ENCODE results near the gene TRIM67. TPM values are rescaled to one million over a fixed set of nuclear protein-coding genes. Genes with fewer than 3 reads are reported as not detected.

The TRIM67 gene
- total and polyA plus RNA-seq, 8 donors, result under 0.01 to 0.09 (median 0.05) TPM

- H3K4me1 ChIP-seq, result peaks cover 0 to 2% (median 0%) of the 10 kb centered on the region in 3 donors
- DNase-seq (no peak), ATAC-seq (no peak), FAIRE-seq (no peak)
- no peaks in the 10 kb centered on the region for H3K9me3 ChIP-seq
- intact Hi-C loops (cut with DNase I), result no loop called here
- no peaks in the 10 kb centered on the region for H3K27me3 ChIP-seq
- no peak overlapping the region for H3K4me3 ChIP-seq
- no peaks in the 10 kb centered on the region for H3K36me3 ChIP-seq
- H3K27ac ChIP-seq, result no peak overlapping the region
- 80 to 90% methylated on average over 7 of the region's 7 CpGs for WGBS, 2 donors
- TF ChIP-seq, protein P1, sequence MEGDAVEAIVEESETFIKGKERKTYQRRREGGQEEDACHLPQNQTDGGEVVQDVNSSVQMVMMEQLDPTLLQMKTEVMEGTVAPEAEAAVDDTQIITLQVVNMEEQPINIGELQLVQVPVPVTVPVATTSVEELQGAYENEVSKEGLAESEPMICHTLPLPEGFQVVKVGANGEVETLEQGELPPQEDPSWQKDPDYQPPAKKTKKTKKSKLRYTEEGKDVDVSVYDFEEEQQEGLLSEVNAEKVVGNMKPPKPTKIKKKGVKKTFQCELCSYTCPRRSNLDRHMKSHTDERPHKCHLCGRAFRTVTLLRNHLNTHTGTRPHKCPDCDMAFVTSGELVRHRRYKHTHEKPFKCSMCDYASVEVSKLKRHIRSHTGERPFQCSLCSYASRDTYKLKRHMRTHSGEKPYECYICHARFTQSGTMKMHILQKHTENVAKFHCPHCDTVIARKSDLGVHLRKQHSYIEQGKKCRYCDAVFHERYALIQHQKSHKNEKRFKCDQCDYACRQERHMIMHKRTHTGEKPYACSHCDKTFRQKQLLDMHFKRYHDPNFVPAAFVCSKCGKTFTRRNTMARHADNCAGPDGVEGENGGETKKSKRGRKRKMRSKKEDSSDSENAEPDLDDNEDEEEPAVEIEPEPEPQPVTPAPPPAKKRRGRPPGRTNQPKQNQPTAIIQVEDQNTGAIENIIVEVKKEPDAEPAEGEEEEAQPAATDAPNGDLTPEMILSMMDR (IDR thresholded peaks at IDR 0.05), result no peak
These were observed 17.3 kb upstream of the TRIM67 start for GRCh38 chr1:231144416-231145193.

DNA sequence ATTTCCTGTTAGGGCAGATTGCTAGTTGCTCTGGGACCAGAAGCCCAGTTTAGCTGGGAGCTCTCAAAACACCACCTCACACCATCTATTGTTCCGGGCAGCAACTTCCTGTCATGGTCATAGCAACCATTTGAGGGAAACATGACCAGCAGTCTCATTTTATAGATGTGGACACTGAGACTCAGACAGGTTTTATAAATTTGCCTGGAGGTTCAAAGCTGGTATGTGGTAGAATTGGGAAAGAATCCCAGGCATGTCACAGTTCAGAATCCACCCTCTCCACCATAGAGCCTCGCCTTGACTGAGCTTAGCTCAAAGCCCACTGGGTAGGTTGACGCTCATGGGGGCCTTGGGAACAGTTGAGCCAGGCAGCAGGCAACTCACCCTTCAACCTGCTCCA lies 14.0 kb upstream of the TRIM67 start:
- TF ChIP-seq, protein P1 (IDR thresholded peaks at IDR 0.05), result no peak
- intact Hi-C loops (cut with DNase I), result no loop called here
- DNase-seq (no peak), ATAC-seq (no peak), FAIRE-seq (no peak)
- Histone ChIP-seq H3K4me1 (no peaks in the 10 kb centered on the region), H3K27ac (no peak overlapping the region), H3K36me3 (no peaks in the 10 kb centered on the region), H3K9me3 (no peaks in the 10 kb centered on the region), H3K27me3 (no peaks in the 10 kb centered on the region), H3K4me3 (no peak overlapping the region)
- 70 to 72% methylated on average over 3 of the region's 3 CpGs for WGBS, 2 donors

DNA sequence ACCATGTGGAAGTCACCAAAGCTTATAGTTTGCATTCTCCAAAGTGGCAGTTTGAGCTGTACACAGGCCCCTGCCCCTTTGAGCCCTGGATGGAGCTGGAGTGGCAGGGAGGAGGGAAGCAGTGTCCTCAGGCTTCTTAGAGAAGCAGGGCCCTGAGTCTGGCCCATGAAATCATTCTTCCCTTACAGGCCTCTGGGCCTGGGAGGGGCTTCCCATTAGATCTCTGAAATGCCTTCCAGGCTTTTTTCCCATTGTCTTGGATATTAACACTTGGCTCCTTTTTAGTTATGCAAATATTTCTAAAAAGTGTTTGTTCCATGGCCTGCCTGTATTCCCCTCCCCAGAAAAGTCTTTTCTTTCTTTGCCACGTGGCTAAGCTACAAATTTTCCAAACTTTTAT lies 10.0 kb upstream of the TRIM67 start:
- H3K4me3 ChIP-seq, result no peak overlapping the region
- ATAC-seq, result no peak
- H3K9me3 ChIP-seq, result no peaks in the 10 kb centered on the region
- H3K4me1 ChIP-seq, result no peaks in the 10 kb centered on the region
- 22 to 67% methylated on average over 1 of the region's 1 CpG for WGBS, 2 donors
- TF ChIP-seq, protein P1 (IDR thresholded peaks at IDR 0.05), result no peak
- H3K27ac ChIP-seq, result no peak overlapping the region
- no peak for DNase-seq
- no peaks in the 10 kb centered on the region for H3K27me3 ChIP-seq
- no peak for FAIRE-seq
- no peaks in the 10 kb centered on the region for H3K36me3 ChIP-seq
- intact Hi-C loops (cut with DNase I), result no loop called here

GRCh38 chr1:231153726-231154125 lies 8.1 kb upstream of the TRIM67 start:
- intact Hi-C loops (cut with DNase I), result no loop called here
- Histone ChIP-seq H3K36me3 (no peaks in the 10 kb centered on the region), H3K4me3 (no peak overlapping the region), H3K27me3 (no peaks in the 10 kb centered on the region), H3K4me1 (no peaks in the 10 kb centered on the region), H3K27ac (no peak overlapping the region), H3K9me3 (no peaks in the 10 kb centered on the region)
- WGBS, 2 donors, result 62 to 64% methylated on average over 2 of the region's 2 CpGs
- FAIRE-seq, result no peak
- no peak for ATAC-seq
- TF ChIP-seq, protein P1 (IDR thresholded peaks at IDR 0.05), result no peak
- DNase-seq, result no peak

DNA sequence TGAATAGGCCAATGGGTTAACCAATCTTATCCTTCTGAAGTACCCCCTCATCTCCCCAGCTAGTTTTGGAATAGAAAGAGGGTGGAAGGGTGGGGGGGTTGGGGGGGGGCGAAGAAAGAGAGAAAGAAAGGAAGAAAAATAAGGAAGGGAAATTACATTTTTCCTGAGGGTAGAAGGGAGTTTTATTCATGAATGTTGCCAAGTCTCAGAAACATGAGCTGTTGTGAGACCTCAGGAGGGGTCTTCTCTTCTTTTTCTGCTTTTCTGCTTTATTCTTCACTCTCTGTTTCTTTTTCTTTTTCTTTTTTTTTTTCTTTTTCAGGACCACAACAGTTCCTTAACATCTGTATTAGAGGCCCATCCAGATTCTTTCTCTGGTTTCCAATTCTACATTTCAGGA lies 6.0 kb upstream of the TRIM67 start:
- WGBS, 2 donors, result 65 to 86% methylated on average over 1 of the region's 1 CpG
- TF ChIP-seq, protein P1 (IDR thresholded peaks at IDR 0.05), result no peak
- H3K9me3 ChIP-seq, result no peaks in the 10 kb centered on the region
- H3K4me3 ChIP-seq, result no peak overlapping the region
- DNase-seq (no peak), FAIRE-seq (no peak), ATAC-seq (no peak)
- no peaks in the 10 kb centered on the region for H3K27me3 ChIP-seq
- H3K4me1 ChIP-seq, result no peaks in the 10 kb centered on the region
- H3K36me3 ChIP-seq, result no peaks in the 10 kb centered on the region
- no peak overlapping the region for H3K27ac ChIP-seq
- intact Hi-C loops (cut with DNase I), result no loop called here

All from pancreas (tissue), 10 donors.